ENCODE data around the gene FAM13B. TPM values are rescaled to one million over a fixed set of nuclear protein-coding genes. Genes with fewer than 3 reads are reported as not detected.

Gene FAM13B
- polyA plus RNA-seq, 3 donors, result 11.5 to 17.0 (median 12.9) TPM

DNA sequence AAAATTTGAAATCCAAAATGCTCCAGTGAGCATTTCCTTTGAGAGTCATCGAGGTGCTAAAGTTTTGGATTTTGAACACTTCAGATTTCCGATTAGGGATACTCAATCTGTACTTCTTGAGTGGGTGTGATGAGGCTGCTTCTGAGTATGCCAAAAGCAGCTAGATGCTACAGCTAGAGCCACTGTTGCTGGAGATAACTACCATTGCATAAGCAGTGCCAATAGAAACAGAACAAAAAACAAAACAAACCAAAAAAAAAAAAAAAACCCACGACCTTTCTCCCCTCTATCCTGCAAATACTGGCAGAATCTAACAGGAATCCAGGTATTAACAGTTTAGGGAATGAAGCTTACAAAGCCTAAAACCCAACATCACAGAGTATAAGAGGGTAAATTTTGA, 100.1 kb downstream of the FAM13B start:
- peaks cover 21 to 34% of the 10 kb centered on the region in 2 donors for H3K36me3 Mint-ChIP-seq
- Histone ChIP-seq H3K79me2 (ENCODE audit: insufficient read depth, low read length) (no peaks in the 10 kb centered on the region), H3K36me3 (replicated peaks in 1 of 2; ENCODE audit: control insufficient read depth in 1 of 2, insufficient read depth in 2 of 2, low read length in 2 of 2) (peaks cover 0 to 26% of the 10 kb centered on the region in 2 donors), H2AFZ (ENCODE audit: insufficient read depth, low read depth, low read length, poor library complexity, severe bottlenecking) (no peak overlapping the region), H3K9me3 (replicated peaks in 1 of 2; ENCODE audit: control insufficient read depth in 1 of 2, insufficient read depth in 1 of 2, low read length in 2 of 2) (no peaks in the 10 kb centered on the region), H3K27me3 (ENCODE audit: control insufficient read depth in 2 of 2, insufficient read depth in 2 of 2, low read length in 2 of 2) (no peaks in the 10 kb centered on the region), H4K20me1 (ENCODE audit: insufficient read depth, low read length) (no peaks in the 10 kb centered on the region), H3K4me1 (ENCODE audit: control insufficient read depth in 1 of 2, insufficient read depth in 2 of 2, low read length in 2 of 2) (no peaks in the 10 kb centered on the region), H3K4me2 (replicated peaks; ENCODE audit: extremely low read depth, low read length, poor library complexity, severe bottlenecking) (no peak overlapping the region), H3K9ac (ENCODE audit: insufficient read depth, low read length, poor library complexity, severe bottlenecking) (no peak overlapping the region), H3K4me3 (replicated peaks in 1 of 3; ENCODE audit: low read depth in 2 of 3, low read length in 3 of 3) (no peak overlapping the region), H3K27ac (ENCODE audit: low read depth in 1 of 2, low read length in 2 of 2) (no peak overlapping the region)
- H3K9me3 Mint-ChIP-seq, result no peaks in the 10 kb centered on the region
- no peaks in the 10 kb centered on the region for H3K27me3 Mint-ChIP-seq (ENCODE audit: low read depth in 3 of 3)
- WGBS (ENCODE audit: insufficient coverage), result no CpG with 5 or more reads among the region's 3 CpGs
- TF ChIP-seq, protein P1, sequence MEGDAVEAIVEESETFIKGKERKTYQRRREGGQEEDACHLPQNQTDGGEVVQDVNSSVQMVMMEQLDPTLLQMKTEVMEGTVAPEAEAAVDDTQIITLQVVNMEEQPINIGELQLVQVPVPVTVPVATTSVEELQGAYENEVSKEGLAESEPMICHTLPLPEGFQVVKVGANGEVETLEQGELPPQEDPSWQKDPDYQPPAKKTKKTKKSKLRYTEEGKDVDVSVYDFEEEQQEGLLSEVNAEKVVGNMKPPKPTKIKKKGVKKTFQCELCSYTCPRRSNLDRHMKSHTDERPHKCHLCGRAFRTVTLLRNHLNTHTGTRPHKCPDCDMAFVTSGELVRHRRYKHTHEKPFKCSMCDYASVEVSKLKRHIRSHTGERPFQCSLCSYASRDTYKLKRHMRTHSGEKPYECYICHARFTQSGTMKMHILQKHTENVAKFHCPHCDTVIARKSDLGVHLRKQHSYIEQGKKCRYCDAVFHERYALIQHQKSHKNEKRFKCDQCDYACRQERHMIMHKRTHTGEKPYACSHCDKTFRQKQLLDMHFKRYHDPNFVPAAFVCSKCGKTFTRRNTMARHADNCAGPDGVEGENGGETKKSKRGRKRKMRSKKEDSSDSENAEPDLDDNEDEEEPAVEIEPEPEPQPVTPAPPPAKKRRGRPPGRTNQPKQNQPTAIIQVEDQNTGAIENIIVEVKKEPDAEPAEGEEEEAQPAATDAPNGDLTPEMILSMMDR (IDR thresholded peaks at IDR 0.05), result no peak
- no peak overlapping the region for H3K4me3 Mint-ChIP-seq
- H3K4me1 Mint-ChIP-seq, result no peaks in the 10 kb centered on the region
- intact Hi-C loops (cut with micrococcal nuclease), result no loop called here
- DNase-seq, result no peak
- H3K27ac Mint-ChIP-seq, result no peak overlapping the region

DNA sequence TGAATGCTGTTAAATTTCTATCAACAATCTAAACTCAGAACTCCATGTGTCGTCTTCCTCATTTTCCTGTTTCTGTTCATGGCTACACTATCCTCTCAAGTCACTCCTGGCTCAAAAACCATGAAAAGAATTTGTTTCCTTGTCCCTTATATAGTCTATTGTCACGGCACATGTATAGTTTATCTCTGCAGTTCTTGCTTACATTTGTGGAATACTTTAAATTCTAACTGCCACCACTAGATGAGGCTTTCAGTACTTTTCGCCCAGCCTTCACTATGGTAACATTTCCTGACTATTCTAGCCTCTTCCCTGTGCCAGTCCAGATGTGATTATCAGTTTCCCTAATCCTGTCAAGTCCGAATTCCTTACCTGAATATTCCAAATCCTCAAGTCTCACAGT, 109.0 kb downstream of the FAM13B start:
- no peaks in the 10 kb centered on the region for H3K79me2 ChIP-seq (ENCODE audit: insufficient read depth, low read length)
- no peak overlapping the region for H3K27ac ChIP-seq (ENCODE audit: low read depth in 1 of 2, low read length in 2 of 2)
- H3K27ac Mint-ChIP-seq, result no peak overlapping the region
- TF ChIP-seq, protein P1 (IDR thresholded peaks at IDR 0.05), result no peak
- no peaks in the 10 kb centered on the region for H3K9me3 ChIP-seq (replicated peaks in 1 of 2; ENCODE audit: control insufficient read depth in 1 of 2, insufficient read depth in 1 of 2, low read length in 2 of 2)
- no peak overlapping the region for H3K4me2 ChIP-seq (replicated peaks; ENCODE audit: extremely low read depth, low read length, poor library complexity, severe bottlenecking)
- H3K4me1 ChIP-seq (ENCODE audit: control insufficient read depth in 1 of 2, insufficient read depth in 2 of 2, low read length in 2 of 2), result no peaks in the 10 kb centered on the region
- H3K4me3 ChIP-seq (replicated peaks in 1 of 3; ENCODE audit: low read depth in 2 of 3, low read length in 3 of 3), result no peak overlapping the region
- DNase-seq, result no peak
- H4K20me1 ChIP-seq (ENCODE audit: insufficient read depth, low read length), result no peaks in the 10 kb centered on the region
- H3K9me3 Mint-ChIP-seq, result no peaks in the 10 kb centered on the region
- H3K36me3 ChIP-seq (replicated peaks in 1 of 2; ENCODE audit: control insufficient read depth in 1 of 2, insufficient read depth in 2 of 2, low read length in 2 of 2), result peaks cover 0 to 11% of the 10 kb centered on the region in 2 donors
- no peaks in the 10 kb centered on the region for H3K27me3 ChIP-seq (ENCODE audit: control insufficient read depth in 2 of 2, insufficient read depth in 2 of 2, low read length in 2 of 2)
- H3K9ac ChIP-seq (ENCODE audit: insufficient read depth, low read length, poor library complexity, severe bottlenecking), result no peak overlapping the region
- intact Hi-C loops (cut with micrococcal nuclease), result no loop called here
- H2AFZ ChIP-seq (ENCODE audit: insufficient read depth, low read depth, low read length, poor library complexity, severe bottlenecking), result no peak overlapping the region
- no peaks in the 10 kb centered on the region for H3K4me1 Mint-ChIP-seq
- H3K36me3 Mint-ChIP-seq, result peaks cover 12 to 14% of the 10 kb centered on the region in 2 donors
- 82% methylated on average over 3 of the region's 4 CpGs for WGBS (ENCODE audit: insufficient coverage)
- no peak overlapping the region for H3K4me3 Mint-ChIP-seq
- peaks cover 0 to 2% (median 0%) of the 10 kb centered on the region in 3 donors for H3K27me3 Mint-ChIP-seq (ENCODE audit: low read depth in 3 of 3)
